ENCODE measurements around the gene MYH15. TPM values are rescaled to one million over a fixed set of nuclear protein-coding genes. Genes with fewer than 3 reads are reported as not detected.
"Not testable (repeated sequence)": the region's sequence is repeated elsewhere in the genome, so short reads cannot be mapped to it uniquely, and the experiment has no call there.

The MYH15 gene
- total RNA-seq, 1 donor from 2014 or later, result not detected

- Histone ChIP-seq H3K27me3 (ENCODE audit: control insufficient read depth, insufficient read depth, low read length) (no peaks in the 10 kb centered on the region), H3K4me3 (ENCODE audit: low read depth, low read length) (no peak overlapping the region), H3K36me3 (ENCODE audit: control insufficient read depth, insufficient read depth, low read length) (no peaks in the 10 kb centered on the region)
- no peak for DNase-seq (ENCODE audit: low read depth)
- TF ChIP-seq CTCF (IDR thresholded peaks at IDR 0.05; ENCODE audit: insufficient read depth, low read length, poor library complexity, severe bottlenecking), result no peak
These were observed 127.1 kb downstream of the MYH15 start for GRCh38 chr3:108383306-108383705.

DNA sequence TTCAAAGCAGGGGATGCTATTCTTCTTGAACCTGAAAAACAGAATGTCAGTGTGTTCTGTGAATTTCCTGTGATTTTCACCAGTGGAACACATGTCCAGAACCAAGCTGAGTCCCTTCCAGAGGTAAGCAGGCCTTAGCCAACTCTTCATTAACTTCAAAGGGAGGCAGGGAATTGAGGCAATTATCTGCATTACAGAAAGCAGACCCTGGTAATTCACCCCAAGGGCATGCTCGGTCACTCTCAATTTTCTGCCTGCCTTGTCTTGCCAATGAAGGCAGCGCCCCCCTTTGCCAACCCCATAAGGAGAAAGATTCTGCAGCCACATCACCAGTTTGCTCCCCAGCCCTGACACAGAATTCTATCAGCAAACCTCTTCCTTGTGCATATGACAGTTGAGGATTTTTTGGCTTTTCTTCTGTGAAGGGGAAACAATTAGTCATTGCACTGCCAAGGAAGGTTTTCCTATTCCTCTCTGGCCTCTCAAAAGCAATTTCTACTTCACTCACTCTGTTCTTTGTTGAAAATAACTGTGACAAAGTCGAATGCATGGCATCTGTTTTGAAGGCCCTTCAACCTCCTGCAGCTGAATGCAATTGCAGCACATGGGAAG, 128.8 kb downstream of the MYH15 start:
- TF ChIP-seq CTCF (IDR thresholded peaks at IDR 0.05; ENCODE audit: insufficient read depth, low read length, poor library complexity, severe bottlenecking), result no peak
- no peak for DNase-seq (ENCODE audit: low read depth)

DNA sequence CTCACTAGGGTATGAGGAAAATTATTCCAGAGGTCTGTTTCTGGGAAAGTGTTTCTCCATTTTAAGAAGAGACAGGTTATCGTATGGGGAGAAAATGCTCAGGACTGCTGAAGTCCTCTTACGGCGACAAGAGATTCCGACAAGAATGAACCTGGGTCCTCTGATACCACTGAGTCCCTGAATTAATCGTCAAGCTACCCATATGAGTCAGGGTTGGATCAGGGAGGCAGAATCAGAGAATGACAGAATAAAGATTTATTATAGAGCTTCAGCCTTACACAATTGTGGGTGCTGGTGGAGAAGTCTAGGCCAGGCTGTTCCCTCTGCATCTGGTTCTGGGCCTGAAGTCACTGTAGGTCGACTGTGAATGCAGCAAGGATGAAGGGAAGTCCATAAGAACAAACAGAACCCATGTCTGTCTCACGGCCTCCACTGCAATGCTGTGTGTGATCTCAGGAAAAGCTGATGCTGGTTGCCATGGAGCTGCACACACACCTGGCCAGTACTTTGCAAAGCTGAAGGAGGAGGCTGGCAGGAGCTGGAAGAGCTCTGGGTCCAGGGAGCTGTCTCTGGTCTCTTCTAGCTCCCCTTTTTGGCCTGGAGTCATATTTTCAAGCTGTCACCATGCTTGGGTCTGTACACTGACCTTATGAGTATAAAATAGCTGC, 130.1 kb downstream of the MYH15 start:
- no peaks in the 10 kb centered on the region for H3K36me3 ChIP-seq (ENCODE audit: control insufficient read depth, insufficient read depth, low read length)
- H3K4me3 ChIP-seq (ENCODE audit: low read depth, low read length), result no peak overlapping the region
- no peak for TF ChIP-seq CTCF (IDR thresholded peaks at IDR 0.05; ENCODE audit: insufficient read depth, low read length, poor library complexity, severe bottlenecking)
- no peaks in the 10 kb centered on the region for H3K27me3 ChIP-seq (ENCODE audit: control insufficient read depth, insufficient read depth, low read length)
- DNase-seq (ENCODE audit: low read depth), result no peak

More for the DNA sequence above, 128.8 kb downstream of the MYH15 start:
- no peak overlapping the region for H3K4me3 ChIP-seq (ENCODE audit: low read depth, low read length)
- no peaks in the 10 kb centered on the region for H3K27me3 ChIP-seq (ENCODE audit: control insufficient read depth, insufficient read depth, low read length)
- no peaks in the 10 kb centered on the region for H3K36me3 ChIP-seq (ENCODE audit: control insufficient read depth, insufficient read depth, low read length)

DNA sequence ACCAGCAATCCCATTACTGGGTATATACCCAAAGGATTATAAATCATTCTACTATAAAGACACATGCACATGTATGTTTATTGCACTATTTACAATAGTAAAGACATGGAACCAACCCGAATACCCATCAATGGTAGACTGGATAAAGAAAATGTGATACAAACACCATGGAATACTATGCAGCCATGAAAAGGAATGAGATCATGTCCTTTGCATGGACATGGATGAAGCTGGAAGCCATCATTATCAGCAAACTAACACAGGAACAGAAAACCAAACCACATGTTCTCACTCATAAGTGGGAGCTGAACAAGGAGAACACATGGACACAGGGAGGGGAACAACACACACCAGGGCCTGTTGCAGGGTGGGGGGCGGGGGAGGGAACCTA, 131.4 kb downstream of the MYH15 start:
- H3K4me3 ChIP-seq (ENCODE audit: low read depth, low read length); H3K27me3 ChIP-seq (ENCODE audit: control insufficient read depth, insufficient read depth, low read length); H3K36me3 ChIP-seq (ENCODE audit: control insufficient read depth, insufficient read depth, low read length); DNase-seq (ENCODE audit: low read depth): not testable (repeated sequence)

GRCh38 chr3:108378153-108378951, 132.0 kb downstream of the MYH15 start:
- Histone ChIP-seq H3K27me3 (ENCODE audit: control insufficient read depth, insufficient read depth, low read length) (no peaks in the 10 kb centered on the region), H3K36me3 (ENCODE audit: control insufficient read depth, insufficient read depth, low read length) (no peaks in the 10 kb centered on the region), H3K4me3 (ENCODE audit: low read depth, low read length) (no peak overlapping the region)
- TF ChIP-seq CTCF (IDR thresholded peaks at IDR 0.05; ENCODE audit: insufficient read depth, low read length, poor library complexity, severe bottlenecking), result no peak
- no peak for DNase-seq (ENCODE audit: low read depth)

DNA sequence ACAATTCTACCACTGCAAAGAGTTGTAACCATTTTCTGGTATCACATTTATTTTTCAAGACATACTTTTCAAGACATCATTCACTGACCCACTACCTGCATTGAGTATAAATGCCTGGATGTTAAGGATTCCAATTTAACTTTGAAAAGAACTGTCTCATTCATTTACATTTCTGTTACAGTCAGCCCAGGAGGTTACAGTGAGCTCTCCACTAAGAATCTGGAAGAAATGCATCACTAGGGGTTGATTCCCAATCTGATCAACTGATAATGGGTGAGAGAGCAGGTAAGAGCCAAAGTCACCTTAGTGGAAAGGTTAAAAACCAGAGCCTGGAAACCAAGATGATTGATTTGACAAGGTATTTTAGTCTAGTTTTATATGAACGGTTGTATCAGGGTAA, 133.0 kb downstream of the MYH15 start:
- Histone ChIP-seq H3K4me3 (ENCODE audit: low read depth, low read length) (no peak overlapping the region), H3K27me3 (ENCODE audit: control insufficient read depth, insufficient read depth, low read length) (no peaks in the 10 kb centered on the region), H3K36me3 (ENCODE audit: control insufficient read depth, insufficient read depth, low read length) (no peaks in the 10 kb centered on the region)
- TF ChIP-seq CTCF (IDR thresholded peaks at IDR 0.05; ENCODE audit: insufficient read depth, low read length, poor library complexity, severe bottlenecking), result no peak
- DNase-seq (ENCODE audit: low read depth), result no peak
